CD4-positive, alpha-beta memory T cell (primary cell): ENCODE data around the gene GCC1. TPM values are rescaled to one million over a fixed set of nuclear protein-coding genes. Genes with fewer than 3 reads are reported as not detected.
"Not testable (repeated sequence)": the region's sequence is repeated elsewhere in the genome, so short reads cannot be mapped to it uniquely, and the experiment has no call there.

Experiments
- CTCF ChIA-PET: fragments of 350-600 bp; sonication (Branson Sonifier 250); formaldehyde crosslinking; loops from one replicate; lab custom pipeline; 2021; ENCODE audit warnings: inconsistent platforms; ENCODE audit not compliant: partially characterized antibody; lab: Charles Lee
- POLR2A ChIA-PET: fragments of 350-600 bp; sonication (Branson Sonifier 250); formaldehyde crosslinking; loops from one replicate; lab custom pipeline; 2021; ENCODE audit not compliant: partially characterized antibody; lab: Charles Lee
- DNase-seq, 5 donors: peaks; one replicate each; pipeline versions ENCODE4 v3.0.0 to v3.0.0-alpha.2; 2020 to 2022; ENCODE audit warnings: mixed read lengths in 1 of 5
- H3K27ac ChIP-seq: one replicate; pipeline ENCODE4 v1.7.0; 2013; ENCODE audit warnings: low read depth, low read length
- H3K27me3 ChIP-seq: 2 replicates; pipeline ENCODE4 v1.7.0; 2013; ENCODE audit warnings: mild to moderate bottlenecking, low read length, moderate library complexity; ENCODE audit not compliant: insufficient read depth
- H3K36me3 ChIP-seq: 2 replicates; pipeline ENCODE4 v1.7.0; 2013; ENCODE audit warnings: mild to moderate bottlenecking, low read length, moderate library complexity; ENCODE audit not compliant: insufficient read depth
- H3K4me1 ChIP-seq: 2 replicates; pipeline ENCODE4 v1.7.0; 2013; ENCODE audit warnings: mild to moderate bottlenecking, low read length, moderate library complexity; ENCODE audit not compliant: insufficient read depth
- H3K4me3 ChIP-seq, 2 donors: one replicate each; pipeline ENCODE4 v1.7.0; 2013; ENCODE audit warnings: low read length in 2 of 2, mild to moderate bottlenecking in 1 of 2
- H3K9me3 ChIP-seq, 2 donors: one replicate each; pipeline ENCODE4 v1.7.0; 2013; ENCODE audit warnings: low read length in 2 of 2, control low read depth in 1 of 2; ENCODE audit not compliant: control insufficient read depth in 1 of 2
- H3K27ac Mint-ChIP-seq, 7 donors: one replicate each; pipeline ENCODE4 v1.8.0; 2020 to 2021; ENCODE audit warnings: mixed read lengths in 7 of 7, mild to moderate bottlenecking in 6 of 7, inconsistent platforms in 3 of 7, moderate library complexity in 3 of 7
- H3K27me3 Mint-ChIP-seq, 2 donors: one replicate each; pipeline ENCODE4 v1.8.0; 2020 to 2021; ENCODE audit warnings: mixed read lengths in 2 of 2
- H3K36me3 Mint-ChIP-seq, 2 donors: one replicate each; pipeline ENCODE4 v1.8.0; 2020 to 2021; ENCODE audit warnings: mixed read lengths in 2 of 2, inconsistent platforms in 1 of 2, mild to moderate bottlenecking in 1 of 2
- H3K4me1 Mint-ChIP-seq, 4 donors: one replicate each; pipeline ENCODE4 v1.8.0; 2020 to 2021; ENCODE audit warnings: mixed read lengths in 4 of 4, mild to moderate bottlenecking in 1 of 4
- H3K4me3 Mint-ChIP-seq, 8 donors: one replicate each; pipeline ENCODE4 v1.8.0; 2020 to 2021; ENCODE audit warnings: mixed read lengths in 8 of 8, mild to moderate bottlenecking in 7 of 8, moderate library complexity in 6 of 8, inconsistent platforms in 3 of 8
- H3K9me3 Mint-ChIP-seq, 8 donors: one replicate each; pipeline ENCODE4 v1.8.0; 2020 to 2021; ENCODE audit warnings: mixed read lengths in 8 of 8, mild to moderate bottlenecking in 5 of 8, inconsistent platforms in 3 of 8, moderate library complexity in 1 of 8
- intact Hi-C: fragments of 100-400 bp; cut with micrococcal nuclease; formaldehyde crosslinking; loops from one replicate; pipeline ENCODE4 v1.15.1; 2023
- polyA plus RNA-seq, 2 donors: library from polyadenylated mRNA; unstranded; fragments of 300-500 nt; fragmentation: Illumina TruSeq; gene quantifications; one replicate each; pipeline ENCODE4 v1.2.3, GENCODE V29; 2021
- total RNA-seq, 2 experiments: library from RNA; stranded (reverse); gene quantifications; one replicate each; pipeline ENCODE4 v1.2.3, GENCODE V29; 2021

The GCC1 gene
- total and polyA plus RNA-seq, 4 experiments from 2014 or later: 7.9 to 30.0 (median 24.9) TPM

GRCh38 chr7:127568034-127568433, 17.4 kb downstream of the GCC1 start:
- H3K27me3 Mint-ChIP-seq, H3K4me1 ChIP-seq, H3K27me3 ChIP-seq, H3K36me3 ChIP-seq, POLR2A ChIA-PET, H3K4me1 Mint-ChIP-seq, H3K27ac Mint-ChIP-seq, DNase-seq, intact Hi-C loops, H3K27ac ChIP-seq, CTCF ChIA-PET, H3K4me3 Mint-ChIP-seq, H3K9me3 ChIP-seq, H3K4me3 ChIP-seq: not testable (repeated sequence)
- Mint-ChIP-seq H3K36me3 (peaks cover 12 to 60% of the 10 kb centered on the region in 2 donors), H3K9me3 (peaks cover 0 to 21% (median 4%) of the 10 kb centered on the region in 8 donors)

- Mint-ChIP-seq H3K4me1 (no peaks in the 10 kb centered on the region), H3K27ac (no peak overlapping the region), H3K36me3 (peaks cover 4 to 59% of the 10 kb centered on the region in 2 donors), H3K27me3 (no peaks in the 10 kb centered on the region), H3K4me3 (no peak overlapping the region), H3K9me3 (peaks cover 0 to 26% (median 5%) of the 10 kb centered on the region in 8 donors)
- intact Hi-C loops: no loop called here
- Histone ChIP-seq H3K4me3 (no peak overlapping the region), H3K9me3 (no peaks in the 10 kb centered on the region), H3K36me3 (no peaks in the 10 kb centered on the region), H3K27ac (no peak overlapping the region), H3K27me3 (no peaks in the 10 kb centered on the region), H3K4me1 (no peaks in the 10 kb centered on the region)
- CTCF ChIA-PET: no interaction called here
- POLR2A ChIA-PET: no interaction called here
- DNase-seq: no peak
These were observed 19.2 kb downstream of the GCC1 start for GRCh38 chr7:127566242-127566641.

DNA sequence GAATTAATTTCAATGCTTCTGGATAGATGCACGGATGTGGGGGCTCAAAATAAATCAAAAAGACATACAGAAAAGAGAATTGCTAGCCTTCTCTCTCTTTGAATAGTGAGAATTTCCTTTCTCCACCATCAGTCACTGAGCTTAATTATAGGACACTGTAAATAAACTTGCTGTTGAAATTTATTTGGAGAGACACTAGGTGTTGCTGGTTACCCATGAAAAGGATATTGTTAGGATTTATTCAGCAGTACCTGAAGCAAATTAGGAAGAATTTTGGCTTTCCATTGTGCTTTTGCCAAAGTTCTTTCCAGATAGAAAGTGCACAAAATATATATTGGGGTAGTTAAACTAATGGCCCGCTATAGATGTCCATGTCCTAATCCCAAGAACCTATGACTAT, 27.6 kb downstream of the GCC1 start:
- peaks cover 0 to 1% of the 10 kb centered on the region in 2 donors for H3K27me3 Mint-ChIP-seq
- no peaks in the 10 kb centered on the region for H3K27me3 ChIP-seq
- H3K27ac ChIP-seq: no peak overlapping the region
- H3K4me3 Mint-ChIP-seq: no peak overlapping the region
- no peak overlapping the region for H3K27ac Mint-ChIP-seq
- DNase-seq: no peak
- no peaks in the 10 kb centered on the region for H3K36me3 ChIP-seq
- no peaks in the 10 kb centered on the region for H3K9me3 ChIP-seq
- ChIA-PET CTCF (interaction anchor here (0.6 to 1.0 kb wide), 2 partner anchors 55 to 652 kb away, joined by 3 to 4 read pairs; no protein-coding TSS in a partner anchor), POLR2A (no interaction called here)
- intact Hi-C loops: no loop called here
- H3K9me3 Mint-ChIP-seq: peaks cover 0 to 4% (median 0%) of the 10 kb centered on the region in 8 donors
- no peaks in the 10 kb centered on the region for H3K4me1 ChIP-seq
- H3K4me1 Mint-ChIP-seq: peaks cover 0 to 1% (median 0%) of the 10 kb centered on the region in 4 donors
- no peak overlapping the region for H3K4me3 ChIP-seq
- H3K36me3 Mint-ChIP-seq: peaks cover 0 to 8% of the 10 kb centered on the region in 2 donors

DNA sequence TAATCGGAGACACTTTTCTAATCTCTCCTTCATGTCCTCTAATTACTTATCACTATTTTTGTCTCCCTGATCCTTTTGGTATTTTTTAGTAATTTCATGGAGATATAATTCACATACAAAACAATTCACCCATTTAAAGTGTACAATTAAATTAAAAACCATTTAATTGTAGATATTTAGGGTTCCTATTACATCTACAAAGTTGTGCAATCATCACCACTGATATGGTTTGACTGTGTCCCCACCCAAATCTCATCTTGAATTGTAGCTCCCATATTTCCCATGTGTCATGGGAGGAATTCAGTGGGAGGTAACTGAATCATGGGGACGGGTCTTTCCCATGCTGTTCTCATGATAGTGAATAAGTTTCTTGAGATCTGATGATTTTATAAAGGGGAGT, 29.0 kb downstream of the GCC1 start:
- Histone ChIP-seq H3K4me1 (no peaks in the 10 kb centered on the region), H3K27me3 (no peaks in the 10 kb centered on the region), H3K9me3 (no peaks in the 10 kb centered on the region), H3K36me3 (no peaks in the 10 kb centered on the region), H3K27ac (no peak overlapping the region), H3K4me3 (no peak overlapping the region)
- peaks cover 0 to 1% (median 0%) of the 10 kb centered on the region in 4 donors for H3K4me1 Mint-ChIP-seq
- DNase-seq: no peak
- peaks cover 0 to 1% of the 10 kb centered on the region in 2 donors for H3K27me3 Mint-ChIP-seq
- H3K4me3 Mint-ChIP-seq: no peak overlapping the region
- no peak overlapping the region for H3K27ac Mint-ChIP-seq
- POLR2A ChIA-PET: no interaction called here
- CTCF ChIA-PET: no interaction called here
- H3K9me3 Mint-ChIP-seq: peaks cover 0 to 3% (median 0%) of the 10 kb centered on the region in 8 donors
- intact Hi-C loops: no loop called here
- peaks cover 0 to 4% of the 10 kb centered on the region in 2 donors for H3K36me3 Mint-ChIP-seq

DNA sequence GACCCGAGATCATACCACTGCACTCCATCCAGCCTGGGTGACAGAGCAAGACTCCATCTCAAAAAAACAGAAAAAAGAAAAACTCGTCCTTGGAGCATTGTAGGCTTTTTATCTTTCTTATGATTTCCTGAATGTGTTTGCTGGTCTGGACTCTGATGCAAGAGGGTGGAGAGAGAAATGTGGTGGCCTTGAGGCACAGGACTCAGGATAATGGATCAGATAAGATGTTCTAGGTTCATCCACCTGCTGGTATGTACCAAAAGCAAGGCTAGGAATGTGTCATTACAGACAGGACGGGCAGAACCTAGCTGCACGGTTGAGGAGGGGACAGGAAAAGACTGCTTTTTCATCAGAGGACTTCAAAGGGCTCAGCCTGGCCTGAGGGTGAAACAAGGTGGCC, 33.5 kb downstream of the GCC1 start:
- DNase-seq: no peak
- Histone ChIP-seq H3K4me1 (no peaks in the 10 kb centered on the region), H3K4me3 (no peak overlapping the region), H3K36me3 (no peaks in the 10 kb centered on the region), H3K27me3 (no peaks in the 10 kb centered on the region), H3K27ac (no peak overlapping the region), H3K9me3 (no peaks in the 10 kb centered on the region)
- H3K4me1 Mint-ChIP-seq: no peaks in the 10 kb centered on the region
- peaks cover 2% of the 10 kb centered on the region in 2 donors for H3K27me3 Mint-ChIP-seq
- H3K4me3 Mint-ChIP-seq: no peak overlapping the region
- intact Hi-C loops: no loop called here
- peaks cover 0 to 5% of the 10 kb centered on the region in 2 donors for H3K36me3 Mint-ChIP-seq
- H3K9me3 Mint-ChIP-seq: peaks cover 0 to 3% (median 1%) of the 10 kb centered on the region in 8 donors
- CTCF ChIA-PET: no interaction called here
- POLR2A ChIA-PET: no interaction called here
- H3K27ac Mint-ChIP-seq: no peak overlapping the region

DNA sequence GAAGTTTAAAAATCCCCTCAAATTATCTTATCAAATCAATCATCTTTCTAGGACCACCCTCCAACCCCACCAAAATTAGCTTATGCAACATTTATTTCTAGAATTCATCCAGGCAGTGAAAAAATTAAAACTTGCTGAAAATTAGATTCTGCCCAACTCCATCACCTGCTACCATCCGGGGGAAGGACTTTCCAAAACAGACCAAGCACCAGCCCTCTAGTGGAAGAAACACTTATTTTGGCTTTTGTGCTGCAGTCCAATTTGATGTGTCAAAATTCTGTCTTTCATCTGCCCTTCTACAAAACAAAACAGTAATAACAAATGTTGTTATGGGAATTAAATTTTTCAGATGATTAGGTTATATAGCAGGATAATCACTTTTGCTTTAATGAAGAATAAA, 35.1 kb downstream of the GCC1 start:
- Histone ChIP-seq H3K27ac (no peak overlapping the region), H3K4me1 (no peaks in the 10 kb centered on the region), H3K36me3 (no peaks in the 10 kb centered on the region), H3K27me3 (no peaks in the 10 kb centered on the region), H3K4me3 (no peak overlapping the region), H3K9me3 (no peaks in the 10 kb centered on the region)
- no peak for DNase-seq
- no peaks in the 10 kb centered on the region for H3K4me1 Mint-ChIP-seq
- H3K4me3 Mint-ChIP-seq: no peak overlapping the region
- peaks cover 3 to 9% of the 10 kb centered on the region in 2 donors for H3K36me3 Mint-ChIP-seq
- ChIA-PET POLR2A (no interaction called here), CTCF (no interaction called here)
- no peak overlapping the region for H3K27ac Mint-ChIP-seq
- H3K27me3 Mint-ChIP-seq: peaks cover 2 to 4% of the 10 kb centered on the region in 2 donors
- intact Hi-C loops: no loop called here
- H3K9me3 Mint-ChIP-seq: peaks cover 2 to 15% (median 12%) of the 10 kb centered on the region in 8 donors

GRCh38 chr7:127546313-127546712, 39.1 kb downstream of the GCC1 start:
- Mint-ChIP-seq H3K4me3 (no peak overlapping the region), H3K27ac (no peak overlapping the region), H3K4me1 (no peaks in the 10 kb centered on the region), H3K36me3 (peaks cover 5 to 9% of the 10 kb centered on the region in 2 donors), H3K27me3 (peaks cover 6 to 11% of the 10 kb centered on the region in 2 donors), H3K9me3 (peaks cover 2 to 22% (median 14%) of the 10 kb centered on the region in 8 donors)
- H3K9me3 ChIP-seq: no peaks in the 10 kb centered on the region
- no peak overlapping the region for H3K27ac ChIP-seq
- no peaks in the 10 kb centered on the region for H3K4me1 ChIP-seq
- ChIA-PET CTCF (interaction anchor here (0.8 kb wide), 1 partner anchor 162 kb away, joined by 4 read pairs; no protein-coding TSS in a partner anchor), POLR2A (no interaction called here)
- H3K4me3 ChIP-seq: no peak overlapping the region
- intact Hi-C loops: no loop called here
- DNase-seq: no peak
- no peaks in the 10 kb centered on the region for H3K27me3 ChIP-seq
- no peaks in the 10 kb centered on the region for H3K36me3 ChIP-seq
